GM12878 (cell line): ENCODE measurements around the gene STPG3. TPM values are rescaled to one million over a fixed set of nuclear protein-coding genes. Genes with fewer than 3 reads are reported as not detected.

ENCODE experiments used
- ATAC-seq: fragments of 200-7000 bp; cut with Tn5 transposase; 3 replicates; pipeline ENCODE4 v1.9.1; 2020; ENCODE audit warnings: mild to moderate bottlenecking, moderate library complexity
- BruUV-seq: library from RNA; stranded (reverse); fragments of 400-500 nt; replicated peaks from 2 replicates; lab custom pipeline; 2021; lab: Mats Ljungman, UMichigan
- CTCF ChIA-PET: fragments of 300-600 bp; sonication (Branson Sonifier 250); formaldehyde crosslinking; extraction: SDS; loops from one replicate; lab custom pipeline; 2021; ENCODE audit warnings: inconsistent platforms; lab: Yijun Ruan, JAX
- POLR2A ChIA-PET: fragments of 350-600 bp; formaldehyde crosslinking; extraction: SDS; loops from one replicate; lab custom pipeline; 2021; ENCODE audit warnings: inconsistent platforms; lab: Charles Lee
- RAD21 ChIA-PET: fragments of 300-600 bp; sonication (Branson Sonifier 250); formaldehyde crosslinking; loops from one replicate; lab custom pipeline; 2023; ENCODE audit warnings: antibody characterized with exemption; ENCODE audit not compliant: unreplicated experiment; lab: Charles Lee
- SMC1A ChIA-PET: fragments of 300-600 bp; sonication (Branson Sonifier 250); formaldehyde crosslinking; loops from one replicate; lab custom pipeline; 2023; ENCODE audit not compliant: unreplicated experiment, uncharacterized antibody; lab: Charles Lee
- DNase-seq: peaks from one replicate; pipeline ENCODE4 v3.0.0-alpha.2; 2011; ENCODE audit warnings: low read depth, low spot score
- FAIRE-seq: peaks from 3 replicates; lab custom pipeline; 2011; peaks lifted over from hg19 to GRCh38; lab: Jason Lieb, UNC
- H2AFZ ChIP-seq: 2 replicates; pipeline ENCODE4 v1.6.0; 2011; ENCODE audit warnings: low read depth, low read length, control low read depth; ENCODE audit not compliant: control insufficient read depth
- H3K27ac ChIP-seq: 2 replicates; pipeline ENCODE4 v1.5.1; 2011; ENCODE audit warnings: control low read depth; ENCODE audit not compliant: control insufficient read depth, insufficient read depth
- H3K27me3 ChIP-seq, 2 experiments: replicated peaks in 1 of 2; 2 replicates each; pipeline versions ENCODE4 v1.6.0 to v1.6.1; 2011; ENCODE audit warnings: low read length in 1 of 2; ENCODE audit not compliant: control insufficient read depth in 2 of 2, insufficient read depth in 2 of 2
- H3K36me3 ChIP-seq, 2 experiments: 2 replicates each; pipeline ENCODE4 v1.5.1; 2011; ENCODE audit warnings: low read length in 1 of 2; ENCODE audit not compliant: control insufficient read depth in 2 of 2, insufficient read depth in 2 of 2
- H3K4me1 ChIP-seq: 2 replicates; pipeline ENCODE4 v1.6.1; 2011; ENCODE audit warnings: mild to moderate bottlenecking, low read length, moderate library complexity, mixed read lengths; ENCODE audit not compliant: control insufficient read depth, insufficient read depth
- H3K4me2 ChIP-seq: 2 replicates; pipeline ENCODE4 v1.6.0; 2011; ENCODE audit warnings: control low read depth; ENCODE audit not compliant: control insufficient read depth, insufficient read depth
- H3K4me3 ChIP-seq: fragments of 200-600 bp; sonication (generic); 2 replicates; pipeline ENCODE4 v1.5.1; 2016
- H3K79me2 ChIP-seq: 2 replicates; pipeline ENCODE4 v1.6.0; 2011; ENCODE audit warnings: low read length; ENCODE audit not compliant: control insufficient read depth, insufficient read depth
- H3K9ac ChIP-seq: 2 replicates; pipeline ENCODE4 v1.8.0; 2011; ENCODE audit warnings: low read length, control low read depth, mixed read lengths; ENCODE audit not compliant: control insufficient read depth, insufficient read depth
- H3K9me3 ChIP-seq: replicated peaks from 3 replicates; pipeline ENCODE4 v1.5.1; 2011; ENCODE audit warnings: mild to moderate bottlenecking, low read length; ENCODE audit not compliant: control insufficient read depth, insufficient read depth
- H4K20me1 ChIP-seq: 2 replicates; pipeline ENCODE4 v1.6.0; 2011; ENCODE audit not compliant: control insufficient read depth, insufficient read depth
- BRCA1 ChIP-seq: IDR thresholded peaks from 2 replicates; pipeline ENCODE4 v1.6.1; 2011; ENCODE audit warnings: low read depth, low read length, improper control_type of control experiment
- EED ChIP-seq: sonication (generic); IDR thresholded peaks from 2 replicates; pipeline ENCODE4 v1.6.1; 2016; ENCODE audit warnings: antibody characterized with exemption, low read depth
- GABPA ChIP-seq: IDR thresholded peaks from 2 replicates; pipeline ENCODE4 v1.6.1; 2014; ENCODE audit warnings: antibody characterized with exemption, low read depth, mild to moderate bottlenecking, inconsistent platforms
- LARP7 ChIP-seq: fragments of 450-650 bp; IDR thresholded peaks from 2 replicates; pipeline ENCODE4 v1.6.1; 2017; ENCODE audit warnings: mild to moderate bottlenecking
- NR2F1 ChIP-seq: fragments of 450-650 bp; conservative IDR thresholded peaks from 2 replicates; pipeline ENCODE4 v1.6.1; 2017; ENCODE audit warnings: mild to moderate bottlenecking
- SP1 ChIP-seq: IDR thresholded peaks from one replicate; pipeline ENCODE4 v1.6.1; 2011; ENCODE audit warnings: low read depth, low read length
- STAT1 ChIP-seq: fragments of 450-650 bp; conservative IDR thresholded peaks from 2 replicates; pipeline ENCODE4 v1.6.1; 2014; ENCODE audit warnings: antibody characterized with exemption, mild to moderate bottlenecking
- TAF1 ChIP-seq: IDR thresholded peaks from 2 replicates; pipeline ENCODE4 v1.6.1; 2011; ENCODE audit warnings: mild to moderate bottlenecking, low read depth, low read length, borderline replicate concordance
- ZBTB11 ChIP-seq: fragments of 450-650 bp; formaldehyde crosslinking; IDR thresholded peaks from 2 replicates; pipeline ENCODE4 v1.5.0; 2022; ENCODE audit warnings: mild to moderate bottlenecking, missing genetic modification characterization
- WGBS: methylation state at CpG from one replicate; pipeline ENCODE4 v1.1.6; 2016; ENCODE audit warnings: low lambda C conversion rate; ENCODE audit not compliant: insufficient replicate concordance, insufficient coverage; ENCODE audit errors: missing lambda C conversion rate; 5-methylcytosine and 5-hydroxymethylcytosine counted together
- in situ Hi-C: fragments of 300-500 bp; cut with MboI; formaldehyde crosslinking; loops from 9 replicates; pipeline ENCODE4 v1.14.3; 2018; ENCODE audit warnings: mixed read lengths
- intact Hi-C: fragments of 100-400 bp; cut with micrococcal nuclease; formaldehyde crosslinking; loops from one replicate; pipeline ENCODE4 v1.14.2; 2022; ENCODE audit not compliant: unreplicated experiment
- polyA plus RNA-seq, 11 experiments: library from polyadenylated mRNA; depleted of rRNA in 4 of 11; unstranded in 6 of 11; stranded (reverse) in 5 of 11; fragments of >200 nt; fragmentation: Nextera tagmentation in 4 of 11; fragmentation: Illumina TruSeq in 1 of 11; extraction: Ambion mirVana in 4 of 11; extraction: Trizol in 1 of 11; gene quantifications; 1 replicate in 1 of 11; 2 replicates in 10 of 11; pipeline versions ENCODE4 v1.2.1 to v1.2.3, GENCODE V29; 2011 to 2016; ENCODE audit warnings: inconsistent platforms in 2 of 11, missing spikeins in 2 of 11, low read depth in 1 of 11
- total RNA-seq, 4 experiments: library from RNA; depleted of rRNA in 3 of 4; stranded (reverse); fragments of >200 nt in 3 of 4; fragmentation: Illumina TruSeq in 1 of 4; extraction: Trizol in 1 of 4; gene quantifications; 2 replicates each; pipeline versions ENCODE4 v1.2.1 to v1.2.3, GENCODE V29; 2013 to 2021
- TF ChIP-seq, protein P1 (sequence below): fragments of 450-650 bp; IDR thresholded peaks from 2 replicates; pipeline ENCODE4 v1.6.1; 2017; ENCODE audit warnings: antibody characterized with exemption, mild to moderate bottlenecking, moderate library complexity
- TF ChIP-seq, protein P2 (sequence below): fragments of 450-650 bp; IDR thresholded peaks from 2 replicates; pipeline ENCODE4 v1.6.1; 2017; ENCODE audit warnings: mild to moderate bottlenecking, moderate library complexity

STPG3 gene
- total and polyA plus RNA-seq, 10 of the 15 experiments (the other 5 are each of a cell fraction or from before 2014, with no cell fraction given): not detected

GRCh38 chr9:137254624-137255447 lies 3.8 kb downstream of the STPG3 start, which contains the start of gene NELFB:
Gene NELFB (plus strand): TSS chr9:137255327.
- ChIA-PET RAD21 (interaction anchor here (0.5 to 2.2 kb wide), 9 partner anchors 13 to 343 kb away, joined by 3 to 13 read pairs (median 3); partner anchors contain the start of genes TOR4A and TUBB4B), CTCF (interaction anchor here (0.6 to 1.7 kb wide), 6 partner anchors 10 to 195 kb away, joined by 3 to 7 read pairs (median 4); partner anchors contain the start of gene TUBB4B), SMC1A (no interaction called here), POLR2A (interaction anchor here (0.8 to 6.2 kb wide), 8 partner anchors 12 to 168 kb away, joined by 3 to 112 read pairs (median 6); partner anchors contain the start of genes MAN1B1 and TUBB4B)
- Histone ChIP-seq H3K4me1 (peaks cover 14% of the 10 kb centered on the region), H3K27ac (peak within 1 kb of the TSS; percentile 77), H3K9me3 (no peaks in the 10 kb centered on the region), H3K4me2 (peak within 1 kb of the TSS; percentile 99), H3K79me2 (peaks cover 18% of the 10 kb centered on the region), H3K4me3 (peak within 1 kb of the TSS; percentile 93), H3K27me3 (no peaks in the 10 kb centered on the region), H2AFZ (peak within 1 kb of the TSS; percentile 93), H4K20me1 (no peaks in the 10 kb centered on the region), H3K36me3 (peaks cover 2 to 8% of the 10 kb centered on the region in 2 experiments; a peak in 3 of 4 replicates), H3K9ac (peak within 1 kb of the TSS; percentile 74)
- intact Hi-C loops: no loop called here
- no TSS peak for BruUV-seq
- FAIRE-seq (no peak), ATAC-seq (peak; percentile 83), DNase-seq (peak; percentile 46)
- in situ Hi-C loops: no loop called here
- WGBS: 1% methylated on average over 80 of the region's 105 CpGs
- TF ChIP-seq GABPA: peak; percentile 84
- 0 out of 2 replicates have a peak, but pooled peaks have one; percentile 83 for TF ChIP-seq STAT1
- TF ChIP-seq SP1: peak; percentile 73
- TF ChIP-seq, protein P1, sequence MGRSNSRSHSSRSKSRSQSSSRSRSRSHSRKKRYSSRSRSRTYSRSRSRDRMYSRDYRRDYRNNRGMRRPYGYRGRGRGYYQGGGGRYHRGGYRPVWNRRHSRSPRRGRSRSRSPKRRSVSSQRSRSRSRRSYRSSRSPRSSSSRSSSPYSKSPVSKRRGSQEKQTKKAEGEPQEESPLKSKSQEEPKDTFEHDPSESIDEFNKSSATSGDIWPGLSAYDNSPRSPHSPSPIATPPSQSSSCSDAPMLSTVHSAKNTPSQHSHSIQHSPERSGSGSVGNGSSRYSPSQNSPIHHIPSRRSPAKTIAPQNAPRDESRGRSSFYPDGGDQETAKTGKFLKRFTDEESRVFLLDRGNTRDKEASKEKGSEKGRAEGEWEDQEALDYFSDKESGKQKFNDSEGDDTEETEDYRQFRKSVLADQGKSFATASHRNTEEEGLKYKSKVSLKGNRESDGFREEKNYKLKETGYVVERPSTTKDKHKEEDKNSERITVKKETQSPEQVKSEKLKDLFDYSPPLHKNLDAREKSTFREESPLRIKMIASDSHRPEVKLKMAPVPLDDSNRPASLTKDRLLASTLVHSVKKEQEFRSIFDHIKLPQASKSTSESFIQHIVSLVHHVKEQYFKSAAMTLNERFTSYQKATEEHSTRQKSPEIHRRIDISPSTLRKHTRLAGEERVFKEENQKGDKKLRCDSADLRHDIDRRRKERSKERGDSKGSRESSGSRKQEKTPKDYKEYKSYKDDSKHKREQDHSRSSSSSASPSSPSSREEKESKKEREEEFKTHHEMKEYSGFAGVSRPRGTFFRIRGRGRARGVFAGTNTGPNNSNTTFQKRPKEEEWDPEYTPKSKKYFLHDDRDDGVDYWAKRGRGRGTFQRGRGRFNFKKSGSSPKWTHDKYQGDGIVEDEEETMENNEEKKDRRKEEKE: peak; percentile 53; the same call in 1 of the 2 replicates
- no peak for TF ChIP-seq BRCA1
- peak; percentile 97 for TF ChIP-seq ZBTB11 (CRISPR knock-in tag)
- TF ChIP-seq TAF1: peak; percentile 81; the same call in 1 of the 2 replicates
- TF ChIP-seq EED: no peak
- peak; percentile 95 for TF ChIP-seq LARP7
- TF ChIP-seq, protein P2, sequence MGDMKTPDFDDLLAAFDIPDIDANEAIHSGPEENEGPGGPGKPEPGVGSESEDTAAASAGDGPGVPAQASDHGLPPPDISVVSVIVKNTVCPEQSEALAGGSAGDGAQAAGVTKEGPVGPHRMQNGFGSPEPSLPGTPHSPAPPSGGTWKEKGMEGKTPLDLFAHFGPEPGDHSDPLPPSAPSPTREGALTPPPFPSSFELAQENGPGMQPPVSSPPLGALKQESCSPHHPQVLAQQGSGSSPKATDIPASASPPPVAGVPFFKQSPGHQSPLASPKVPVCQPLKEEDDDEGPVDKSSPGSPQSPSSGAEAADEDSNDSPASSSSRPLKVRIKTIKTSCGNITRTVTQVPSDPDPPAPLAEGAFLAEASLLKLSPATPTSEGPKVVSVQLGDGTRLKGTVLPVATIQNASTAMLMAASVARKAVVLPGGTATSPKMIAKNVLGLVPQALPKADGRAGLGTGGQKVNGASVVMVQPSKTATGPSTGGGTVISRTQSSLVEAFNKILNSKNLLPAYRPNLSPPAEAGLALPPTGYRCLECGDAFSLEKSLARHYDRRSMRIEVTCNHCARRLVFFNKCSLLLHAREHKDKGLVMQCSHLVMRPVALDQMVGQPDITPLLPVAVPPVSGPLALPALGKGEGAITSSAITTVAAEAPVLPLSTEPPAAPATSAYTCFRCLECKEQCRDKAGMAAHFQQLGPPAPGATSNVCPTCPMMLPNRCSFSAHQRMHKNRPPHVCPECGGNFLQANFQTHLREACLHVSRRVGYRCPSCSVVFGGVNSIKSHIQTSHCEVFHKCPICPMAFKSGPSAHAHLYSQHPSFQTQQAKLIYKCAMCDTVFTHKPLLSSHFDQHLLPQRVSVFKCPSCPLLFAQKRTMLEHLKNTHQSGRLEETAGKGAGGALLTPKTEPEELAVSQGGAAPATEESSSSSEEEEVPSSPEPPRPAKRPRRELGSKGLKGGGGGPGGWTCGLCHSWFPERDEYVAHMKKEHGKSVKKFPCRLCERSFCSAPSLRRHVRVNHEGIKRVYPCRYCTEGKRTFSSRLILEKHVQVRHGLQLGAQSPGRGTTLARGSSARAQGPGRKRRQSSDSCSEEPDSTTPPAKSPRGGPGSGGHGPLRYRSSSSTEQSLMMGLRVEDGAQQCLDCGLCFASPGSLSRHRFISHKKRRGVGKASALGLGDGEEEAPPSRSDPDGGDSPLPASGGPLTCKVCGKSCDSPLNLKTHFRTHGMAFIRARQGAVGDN: 0 out of 2 replicates have a peak, but pooled peaks have one; percentile 65
- peak; percentile 73 for TF ChIP-seq NR2F1
